Measurements from ENCODE around the gene RTN1.

RTN1 gene

DNA sequence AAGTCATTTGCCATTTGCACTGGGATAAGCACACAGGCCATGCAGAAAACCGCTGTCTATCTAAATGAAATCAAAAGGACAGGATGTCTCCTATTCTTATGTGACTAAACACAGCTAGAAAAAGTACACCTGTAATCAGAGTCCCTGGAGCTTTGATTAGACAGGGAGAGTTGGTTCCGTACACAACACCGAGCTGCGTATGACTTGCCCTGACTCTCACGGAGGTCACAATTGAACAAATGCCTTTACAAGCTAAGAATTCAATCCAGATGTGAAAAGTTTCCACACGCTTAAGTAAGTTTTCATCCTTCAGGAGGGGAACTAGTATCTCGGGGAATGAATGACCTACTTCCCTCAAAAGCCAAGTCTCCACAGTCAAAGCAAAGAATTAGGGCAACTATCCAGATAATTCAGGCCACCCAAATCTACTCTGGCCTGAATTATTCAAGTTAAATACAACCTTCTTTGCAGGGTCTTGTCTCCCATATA is 67.5 kb downstream of the RTN1 start:
- DNase-seq (ENCODE audit: low read depth in 2 of 2) = no peak

DNA sequence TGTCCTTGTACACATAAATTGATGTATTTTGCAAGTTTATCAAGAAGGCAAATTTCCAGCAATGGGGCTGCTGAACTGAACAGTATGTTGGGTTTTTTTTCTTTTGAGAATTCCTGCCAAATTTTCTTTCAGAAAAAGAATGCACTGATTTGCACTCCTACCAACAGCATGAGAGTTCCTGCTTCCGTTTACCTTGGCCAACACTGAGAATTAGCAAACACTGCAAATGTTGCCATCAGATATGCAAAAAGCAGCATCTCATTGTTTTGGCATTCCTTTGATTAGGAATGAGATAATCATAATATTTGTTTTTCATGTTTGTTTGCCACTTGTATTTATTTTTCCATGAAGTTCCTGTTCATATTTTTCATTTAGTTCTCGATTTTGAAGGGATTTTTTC is 82.4 kb downstream of the RTN1 start:
- DNase-seq (ENCODE audit: low read depth in 2 of 2) = no peak

DNA sequence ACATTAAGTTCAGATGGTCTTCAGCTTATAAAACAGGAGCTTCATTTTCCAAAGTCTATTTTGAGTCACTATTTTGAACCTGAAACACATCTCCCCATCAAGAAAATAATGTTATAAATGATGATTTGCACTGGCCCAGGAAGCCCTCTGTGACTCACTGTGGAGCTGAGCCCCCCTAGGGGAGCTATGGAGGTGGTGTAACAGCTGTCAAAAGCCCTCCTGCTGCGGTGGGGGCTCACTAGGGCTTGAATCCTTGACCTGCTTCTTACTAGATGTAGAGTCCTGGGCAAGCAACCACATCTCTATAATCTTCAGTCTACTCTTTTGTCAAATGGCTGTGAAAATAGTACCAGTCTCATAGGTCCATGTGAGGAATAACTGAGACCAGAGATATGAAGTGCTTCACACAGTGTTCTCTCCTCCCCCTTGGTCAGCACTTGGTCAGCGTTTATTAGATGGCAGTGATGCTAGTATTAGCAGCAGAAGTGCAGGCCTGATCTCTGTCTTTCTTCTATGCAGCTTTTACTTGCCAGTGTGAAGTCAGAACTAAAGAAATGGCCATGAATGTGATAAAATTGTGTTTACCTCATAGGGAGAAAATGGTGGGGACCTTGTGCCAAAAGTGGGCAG is 83.4 kb downstream of the RTN1 start:
- DNase-seq (ENCODE audit: low read depth in 2 of 2) = no peak

DNA sequence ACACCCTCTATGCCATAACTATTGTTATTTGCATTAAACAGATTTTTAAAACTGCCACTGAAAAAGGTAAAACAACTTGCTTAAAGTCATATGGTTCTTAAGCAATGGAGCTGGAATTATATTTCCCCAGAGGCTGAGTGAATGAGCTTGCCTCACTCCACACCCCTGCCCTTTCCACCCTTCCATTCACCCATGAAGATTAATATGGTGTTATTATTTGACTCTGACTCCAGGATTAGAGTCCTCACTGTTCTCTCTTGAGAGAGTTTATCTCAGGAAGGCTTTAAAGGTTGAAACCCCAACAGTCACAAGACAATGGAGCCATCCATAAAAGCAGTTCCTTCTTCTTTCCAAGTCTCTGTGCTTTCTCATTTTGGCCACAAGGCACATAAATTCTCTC is 84.9 kb downstream of the RTN1 start:
- no peak for DNase-seq (ENCODE audit: low read depth in 2 of 2)

DNA sequence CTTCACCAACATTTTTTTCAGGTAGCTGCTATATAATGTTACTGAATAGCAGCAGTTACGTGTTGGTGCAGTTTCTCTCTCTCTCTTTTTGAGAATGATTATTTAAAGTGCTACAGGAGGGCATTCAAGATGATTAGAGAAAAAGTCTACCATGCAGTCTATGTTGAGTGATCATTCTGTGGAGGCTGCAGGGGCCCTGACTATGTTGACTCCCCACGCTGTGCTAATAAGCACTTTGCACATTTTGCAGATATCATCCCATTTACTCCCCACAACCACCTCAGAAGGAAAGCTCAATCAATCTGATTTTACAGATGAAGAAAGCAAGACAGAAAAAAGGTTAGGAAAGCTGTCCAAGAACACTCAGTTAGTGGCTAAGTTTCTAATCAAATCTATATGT is 87.8 kb downstream of the RTN1 start:
- no peak for DNase-seq (ENCODE audit: low read depth in 2 of 2)

DNA sequence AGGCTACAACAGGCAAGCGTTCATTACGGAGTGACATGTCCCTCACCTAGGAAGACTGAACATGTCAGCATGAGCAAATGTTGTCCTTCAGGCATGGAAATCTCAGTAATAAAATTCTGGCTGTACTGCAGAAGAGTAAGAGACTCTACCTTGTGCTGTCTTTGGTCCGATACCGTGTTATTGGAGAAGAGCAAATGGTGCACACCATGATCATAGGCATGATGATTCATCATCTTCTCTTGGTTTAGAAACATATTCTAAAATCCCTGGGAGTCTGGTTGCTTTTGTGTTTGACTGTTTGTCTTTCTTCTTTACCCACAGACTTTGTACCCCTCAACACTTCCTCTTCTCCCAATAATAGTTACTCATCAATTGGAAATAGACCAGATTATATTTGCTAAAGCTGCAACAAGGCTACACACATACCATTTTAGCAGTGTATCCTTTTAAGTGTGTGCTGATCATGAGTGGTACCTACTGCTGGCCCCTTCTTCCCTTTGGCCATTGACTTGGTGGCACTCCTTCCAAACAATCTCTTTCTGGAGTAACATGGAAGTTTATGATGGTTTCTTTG is 93.5 kb downstream of the RTN1 start:
- no peak for DNase-seq (ENCODE audit: low read depth in 2 of 2)

DNA sequence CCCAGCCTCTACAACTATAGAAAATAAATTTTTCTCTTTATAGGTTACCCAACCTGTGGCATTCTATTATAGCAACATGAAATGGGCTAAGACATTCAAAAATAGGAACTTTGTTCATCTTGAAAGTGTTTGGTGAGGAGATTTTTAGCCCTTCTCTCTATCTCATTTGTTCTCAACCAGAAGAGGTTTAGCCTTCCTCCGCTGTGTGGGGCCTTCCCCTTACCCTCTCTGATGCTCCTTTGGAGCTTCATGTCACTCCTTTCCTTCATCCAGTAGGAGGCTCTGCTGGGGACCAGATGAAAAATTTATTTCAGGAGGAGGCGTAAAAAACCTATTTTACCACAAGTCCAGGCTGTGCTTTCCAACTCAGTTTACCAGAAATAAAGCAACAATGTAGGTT is 94.1 kb downstream of the RTN1 start:
- no peak for DNase-seq (ENCODE audit: low read depth in 2 of 2)

DNA sequence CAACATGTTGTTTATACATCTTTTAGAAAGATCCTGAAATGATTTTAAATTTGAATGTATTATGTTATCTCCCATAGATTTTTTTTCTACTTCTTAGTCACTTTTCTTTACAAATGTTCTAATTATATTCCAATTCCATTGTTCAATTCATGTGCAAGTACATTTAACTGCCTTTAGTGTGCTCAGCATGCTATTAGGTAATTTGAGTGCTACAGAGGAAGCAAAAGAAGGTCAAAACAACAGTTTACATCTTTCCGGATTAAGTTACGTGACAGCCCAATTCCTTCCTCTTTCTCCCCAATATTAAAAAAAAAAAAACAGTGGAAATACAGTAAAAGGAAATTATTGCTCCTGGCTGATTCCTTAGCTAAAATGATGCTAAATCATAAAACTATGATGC is 98.3 kb downstream of the RTN1 start:
- no peak for DNase-seq (ENCODE audit: low read depth in 2 of 2)

DNA sequence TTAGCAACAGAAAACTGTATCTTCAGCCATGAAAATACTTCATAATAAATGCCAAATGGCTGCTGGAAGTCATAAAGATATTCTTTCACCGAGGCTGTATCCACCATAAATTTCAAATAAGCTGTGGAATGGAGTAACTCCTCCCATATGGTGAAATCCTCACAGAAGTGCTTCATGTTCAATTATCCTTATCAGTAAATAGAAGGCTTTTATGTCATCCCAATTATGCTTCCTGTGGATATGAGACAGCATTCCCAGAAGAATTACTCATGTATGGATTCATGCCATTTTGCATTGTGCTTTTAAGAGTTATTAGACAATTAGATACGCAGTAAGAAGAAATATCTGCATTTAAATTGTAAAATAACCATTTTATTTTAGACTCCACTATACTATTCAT is 99.0 kb downstream of the RTN1 start:
- DNase-seq (ENCODE audit: low read depth in 2 of 2) = no peak

DNA sequence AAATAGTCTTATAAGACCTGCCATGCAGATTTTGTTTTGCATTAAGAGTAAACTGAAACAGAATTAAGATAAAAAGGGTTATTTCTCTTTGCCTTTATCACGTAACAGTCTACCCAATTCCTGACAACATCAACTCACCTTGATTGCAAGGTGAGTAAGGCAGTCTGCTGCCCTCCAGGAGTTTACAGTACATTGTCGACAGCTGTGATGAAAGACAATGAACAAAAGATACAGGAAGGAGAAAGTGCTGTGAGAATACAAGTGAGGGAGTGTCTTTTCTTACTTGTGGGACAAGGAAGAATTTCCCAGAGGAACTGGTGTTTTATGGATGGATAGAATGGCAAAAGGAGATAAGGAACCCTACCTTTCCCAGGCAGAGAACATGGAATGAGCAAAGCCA is 101.0 kb downstream of the RTN1 start:
- DNase-seq (ENCODE audit: low read depth in 2 of 2) = no peak

DNA sequence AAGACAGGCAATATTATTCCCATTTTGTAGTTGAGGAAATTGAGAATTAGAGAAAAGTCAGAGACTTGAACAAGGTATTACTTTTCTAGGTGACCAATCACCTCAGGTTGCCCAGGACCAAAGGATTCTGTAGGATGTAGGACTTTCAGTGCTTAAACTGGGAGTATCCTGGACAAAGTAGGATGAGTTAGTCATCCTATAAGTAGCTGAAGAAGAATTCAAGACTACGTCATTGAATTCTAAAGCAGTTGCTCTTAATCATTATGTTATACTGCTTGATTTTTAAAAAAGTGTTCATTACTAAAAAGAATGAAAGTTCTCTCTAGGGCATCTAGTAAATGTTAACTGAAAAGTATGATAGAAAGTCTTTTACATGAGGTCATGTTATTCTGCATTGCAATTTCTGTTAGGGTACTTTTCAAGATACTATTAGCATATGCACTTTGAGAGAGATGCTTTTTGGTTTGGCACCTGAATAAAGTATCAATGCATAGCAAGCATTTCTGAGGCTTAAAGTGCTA is 101.7 kb downstream of the RTN1 start:
- no peak for DNase-seq (ENCODE audit: low read depth in 2 of 2)

DNA sequence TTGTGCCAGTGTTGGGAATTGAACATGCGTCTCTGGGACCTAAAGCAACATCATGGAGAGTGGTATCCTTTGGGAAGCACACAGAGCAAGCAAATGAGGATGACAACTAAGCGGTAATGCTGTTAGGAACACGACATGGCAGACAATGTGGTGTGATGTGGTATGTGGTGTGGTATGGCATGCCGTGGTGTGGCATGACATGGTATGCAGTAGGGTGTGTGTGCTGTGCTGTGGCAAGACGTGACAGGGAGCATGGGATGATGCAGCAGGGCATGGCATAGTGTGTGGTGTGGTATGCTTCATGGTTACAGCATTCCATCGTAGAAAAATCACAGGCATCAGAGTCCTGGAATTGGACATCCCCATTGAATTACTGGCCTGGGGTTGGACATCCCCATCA is 108.7 kb downstream of the RTN1 start:
- no peak for DNase-seq (ENCODE audit: low read depth in 2 of 2)

DNA sequence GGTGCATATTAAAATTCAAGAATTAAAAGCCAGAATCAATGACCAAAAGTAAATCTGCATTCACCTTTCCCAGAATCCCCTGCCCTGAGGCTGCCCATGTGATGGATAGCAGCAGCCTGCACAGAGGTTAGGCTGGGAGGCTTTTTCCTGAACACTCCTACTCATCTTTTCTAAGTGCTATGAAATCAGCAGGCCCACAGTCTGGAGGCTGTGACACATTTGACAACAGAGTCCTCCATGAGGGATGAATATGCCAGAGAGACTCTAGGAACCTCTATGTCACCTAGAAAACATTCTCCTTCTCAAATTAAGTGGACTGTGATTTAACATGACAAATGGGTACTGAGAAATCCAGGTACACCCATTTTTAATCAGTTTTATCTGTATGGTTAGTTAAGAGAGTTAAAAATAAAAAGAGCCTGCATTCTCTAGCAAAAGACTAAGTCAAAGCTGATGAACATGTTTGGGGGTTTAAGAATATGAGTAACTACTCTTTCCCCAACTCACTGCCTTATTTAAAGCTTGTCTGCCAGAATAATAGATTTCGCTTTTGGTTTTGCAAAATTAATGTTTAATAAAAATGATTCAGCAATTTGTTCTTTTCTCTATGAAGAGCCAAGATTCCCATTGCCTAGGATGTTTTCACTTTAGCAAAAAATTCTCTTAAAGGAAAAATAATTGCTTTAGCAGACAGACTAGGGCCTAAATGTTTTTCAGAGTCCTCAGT is 115.0 kb downstream of the RTN1 start:
- DNase-seq (ENCODE audit: low read depth in 2 of 2) = no peak

DNA sequence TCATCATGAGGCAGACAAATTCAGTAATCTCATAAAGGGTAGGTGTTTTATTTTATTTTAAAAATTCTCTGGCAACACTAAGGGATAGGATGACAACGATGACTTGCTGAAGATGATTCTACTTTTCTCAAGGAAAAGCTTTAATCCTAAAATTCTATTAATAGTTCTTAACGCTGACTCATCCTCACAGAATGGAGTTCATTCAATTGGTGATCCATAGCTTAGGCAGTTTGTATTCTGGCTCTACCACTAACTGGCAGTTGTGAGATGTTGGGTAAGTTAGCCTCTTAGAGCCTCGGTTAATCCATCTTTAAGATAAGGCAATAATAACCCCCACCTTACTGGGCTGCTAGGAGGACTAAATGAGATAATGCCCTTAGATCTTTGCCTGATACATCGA is 116.3 kb downstream of the RTN1 start:
- no peak for DNase-seq (ENCODE audit: low read depth in 2 of 2)

DNA sequence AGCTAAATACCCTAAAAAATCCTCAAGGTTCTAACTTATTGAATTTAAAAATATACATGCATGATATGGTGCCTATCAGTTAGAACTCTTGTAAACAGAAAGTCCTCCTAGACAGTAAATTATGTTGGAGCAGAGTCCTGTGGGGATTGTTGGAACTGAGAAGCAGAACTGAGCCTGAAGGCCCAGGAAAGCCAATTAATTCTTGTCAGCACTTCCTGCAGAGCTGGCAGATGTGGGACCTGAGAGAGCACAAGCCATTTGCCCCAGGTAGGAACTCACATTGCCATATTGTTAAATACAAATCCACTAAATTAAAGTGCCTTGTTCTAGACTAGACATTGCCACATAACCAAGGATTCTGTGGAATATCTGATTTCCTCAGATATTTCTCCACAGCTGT is 117.1 kb downstream of the RTN1 start:
- DNase-seq (ENCODE audit: low read depth in 2 of 2) = no peak

DNA sequence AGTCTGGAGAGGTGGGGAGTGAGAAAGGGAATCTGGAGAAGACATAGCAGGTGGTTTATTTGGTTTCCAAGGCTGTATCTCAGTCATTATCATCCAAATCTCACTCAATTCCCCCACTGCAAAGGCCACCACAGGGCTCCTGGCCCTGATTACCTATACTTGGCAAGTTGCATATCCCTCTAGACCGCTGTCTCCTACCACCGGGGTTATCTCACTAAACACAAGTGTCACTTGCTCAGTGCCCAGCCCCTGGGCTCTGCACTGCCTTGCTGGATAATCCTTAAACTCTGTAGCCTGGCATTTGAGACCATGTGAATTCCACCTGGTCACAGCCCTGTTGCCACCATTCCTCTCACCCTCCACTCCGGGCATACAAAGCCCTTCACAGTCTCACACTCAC is 119.0 kb downstream of the RTN1 start:
- no peak for DNase-seq (ENCODE audit: low read depth in 2 of 2)

DNA sequence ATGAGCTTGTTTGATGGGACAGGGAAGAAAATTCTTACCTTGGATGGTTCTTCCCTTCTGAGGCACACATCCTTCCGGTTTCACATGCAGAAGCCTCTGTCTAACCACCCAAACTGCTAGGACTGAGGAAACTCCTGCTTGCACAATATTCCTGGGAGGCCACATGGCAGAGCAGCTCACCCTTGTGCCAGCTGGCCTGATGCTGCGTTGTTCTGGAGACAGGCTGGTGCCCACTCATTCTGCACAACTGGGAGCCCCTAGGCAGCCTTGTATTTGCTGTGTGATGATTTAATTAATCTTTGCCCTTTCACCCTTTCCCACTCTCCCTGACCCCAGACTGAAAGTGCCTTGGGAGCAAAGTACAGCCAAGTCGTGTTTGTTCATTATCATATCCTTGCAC is 130.8 kb downstream of the RTN1 start:
- no peak for DNase-seq (ENCODE audit: low read depth in 2 of 2)

DNA sequence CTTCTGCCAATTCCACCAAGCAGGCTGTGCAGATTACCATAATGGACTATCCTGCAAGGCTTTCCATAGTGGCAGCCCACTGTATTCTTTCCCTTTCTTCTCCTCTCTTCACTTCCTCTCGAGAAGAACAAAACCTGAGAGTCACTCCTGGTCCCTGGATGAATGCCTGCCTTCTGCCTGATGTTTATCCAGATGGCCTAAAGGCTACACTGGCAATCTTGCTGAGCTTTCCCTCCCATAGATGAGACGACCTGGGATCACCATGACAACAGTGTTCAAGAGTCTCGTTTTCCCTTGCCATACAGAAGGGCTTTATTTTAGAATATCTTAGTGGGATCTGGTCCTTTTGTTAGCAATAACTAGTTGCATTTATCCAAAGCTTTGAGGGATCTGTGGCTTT is 142.3 kb downstream of the RTN1 start:
- no peak for DNase-seq (ENCODE audit: low read depth in 2 of 2)

DNA sequence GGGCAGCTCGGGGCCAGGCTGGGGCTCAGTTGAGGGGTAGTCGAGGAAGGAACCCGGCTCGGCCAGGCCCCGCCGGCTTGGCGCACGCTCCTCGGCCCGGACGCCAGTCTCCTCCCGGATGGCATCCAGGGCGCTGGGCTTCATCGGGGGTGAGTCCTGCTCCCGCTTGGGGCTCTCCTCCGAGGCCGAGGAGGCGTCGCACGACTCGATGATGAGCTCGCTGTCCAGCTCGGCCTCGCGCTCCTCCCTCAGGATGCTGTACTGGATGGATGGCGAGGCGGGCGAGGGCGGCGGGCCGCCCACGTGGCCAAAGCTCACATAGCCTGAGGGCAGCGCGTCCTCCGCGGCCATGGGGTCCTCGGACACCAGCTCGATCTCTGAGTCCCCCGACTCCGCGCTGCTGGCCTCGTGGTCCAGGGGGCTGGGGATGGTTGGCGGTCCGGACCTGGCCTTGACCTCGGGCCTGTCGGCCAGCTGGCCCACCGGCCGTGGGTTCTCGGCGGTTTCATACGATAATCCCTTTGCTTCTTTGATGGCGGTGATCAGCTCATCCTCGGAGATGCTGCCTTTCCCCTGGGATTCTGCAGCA is 143.4 kb downstream of the RTN1 start:
- DNase-seq (ENCODE audit: low read depth in 2 of 2) = no peak

DNA sequence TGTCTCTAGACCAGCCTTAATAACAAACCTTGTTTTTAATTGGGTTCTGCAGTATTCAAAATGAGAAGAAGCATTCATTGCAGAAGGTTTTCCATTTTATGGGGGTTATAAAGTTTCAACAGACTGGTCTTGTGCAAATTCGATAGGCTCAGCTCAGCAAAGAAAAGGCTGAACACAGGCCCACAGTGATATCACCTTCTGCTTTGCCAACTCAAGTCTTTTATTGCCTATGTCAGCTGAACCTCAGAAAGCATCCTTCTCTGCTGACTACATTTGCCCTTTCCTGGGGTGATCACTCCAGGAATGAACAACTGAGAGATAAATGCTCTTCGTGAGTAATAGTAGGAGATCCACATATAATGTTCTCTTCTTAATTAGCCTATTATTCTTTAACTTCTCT is 159.5 kb downstream of the RTN1 start:
- DNase-seq (ENCODE audit: low read depth in 2 of 2) = no peak

DNA sequence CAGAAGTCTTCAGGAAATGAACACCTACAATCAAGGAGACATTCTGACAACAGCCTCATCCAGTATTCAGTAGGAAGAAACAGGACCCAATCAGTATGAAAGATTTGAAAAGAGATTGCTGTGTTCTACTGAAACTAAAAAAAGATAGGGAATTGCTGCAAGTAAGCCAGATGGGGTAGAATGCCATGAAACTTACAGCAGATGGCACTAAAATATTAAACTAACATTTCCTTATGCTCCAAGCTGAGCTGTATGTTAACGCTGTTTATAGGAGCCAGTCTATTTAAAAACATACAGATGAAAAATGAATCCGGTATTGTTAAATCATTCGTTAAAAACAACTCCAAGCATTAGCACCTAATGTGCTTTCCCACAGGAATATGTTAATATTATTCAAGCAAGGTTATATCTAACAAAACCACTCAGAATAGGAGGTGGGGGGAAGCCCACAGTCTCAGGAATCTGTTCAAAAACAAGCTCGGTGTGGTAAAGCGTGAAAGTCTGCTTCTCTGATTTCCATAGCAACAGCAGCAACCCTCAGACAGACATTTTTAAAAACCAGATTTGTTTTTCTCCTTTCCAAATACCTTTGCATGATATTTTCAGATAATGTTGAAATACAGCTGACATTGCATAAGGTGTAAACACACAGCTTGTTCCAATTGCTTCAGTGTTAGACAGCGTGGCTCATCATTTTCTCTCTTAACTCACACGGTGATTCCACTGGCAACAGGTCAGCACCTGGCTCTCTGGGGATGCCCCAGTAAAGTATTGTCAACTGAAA is 162.6 kb downstream of the RTN1 start:
- no peak for DNase-seq (ENCODE audit: low read depth in 2 of 2)

DNA sequence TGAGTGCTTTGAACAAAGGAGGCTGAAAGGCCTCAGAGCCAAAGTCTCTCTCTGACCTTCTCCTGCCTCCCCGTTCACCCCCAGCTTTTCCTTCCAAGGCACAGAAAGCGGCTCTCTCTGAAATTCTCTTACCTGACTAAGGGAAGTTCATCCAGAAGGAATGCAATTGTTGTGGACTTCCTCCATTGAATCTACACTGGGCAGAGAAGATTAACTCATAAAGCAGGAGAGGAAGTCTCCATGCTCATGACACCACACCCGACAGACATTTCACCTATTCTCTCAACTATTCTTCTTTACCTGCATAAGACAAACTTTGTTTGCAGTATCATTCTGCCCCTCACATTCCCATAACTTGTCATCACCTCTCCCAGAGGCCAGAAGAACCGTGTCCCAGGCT is 164.7 kb downstream of the RTN1 start:
- no peak for DNase-seq (ENCODE audit: low read depth in 2 of 2)

Data from stimulated activated CD4-positive, alpha-beta T cell treated with anti-CD3 and anti-CD28 coated beads, Interleukin-12 subunit alpha, Interleukin-12 subunit beta, amount 100 ng/mL, for 24 hours (primary cell).